Measurements from ENCODE around the gene JAGN1.

DNA sequence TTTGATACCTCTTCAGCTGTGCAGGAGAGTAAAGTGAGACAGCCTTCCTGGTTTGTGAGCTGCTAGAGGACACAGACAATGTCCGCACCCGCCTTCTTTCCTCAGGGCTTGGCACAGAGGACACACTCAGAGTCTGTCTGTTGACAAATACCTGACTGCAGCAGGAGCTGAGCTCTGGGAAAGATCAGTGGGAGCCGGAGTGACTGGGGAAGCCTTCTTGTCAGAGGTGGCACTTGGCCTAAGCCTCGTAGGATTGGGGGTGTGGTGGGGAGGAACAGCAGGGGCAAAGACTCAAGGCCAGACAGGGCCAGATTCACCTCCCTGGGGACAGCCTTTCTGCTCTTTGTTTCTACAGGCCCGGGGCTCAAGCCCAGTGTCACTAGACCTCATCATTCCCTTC is 23.2 kb downstream of the JAGN1 start:
- TF ChIP-seq, protein P1, sequence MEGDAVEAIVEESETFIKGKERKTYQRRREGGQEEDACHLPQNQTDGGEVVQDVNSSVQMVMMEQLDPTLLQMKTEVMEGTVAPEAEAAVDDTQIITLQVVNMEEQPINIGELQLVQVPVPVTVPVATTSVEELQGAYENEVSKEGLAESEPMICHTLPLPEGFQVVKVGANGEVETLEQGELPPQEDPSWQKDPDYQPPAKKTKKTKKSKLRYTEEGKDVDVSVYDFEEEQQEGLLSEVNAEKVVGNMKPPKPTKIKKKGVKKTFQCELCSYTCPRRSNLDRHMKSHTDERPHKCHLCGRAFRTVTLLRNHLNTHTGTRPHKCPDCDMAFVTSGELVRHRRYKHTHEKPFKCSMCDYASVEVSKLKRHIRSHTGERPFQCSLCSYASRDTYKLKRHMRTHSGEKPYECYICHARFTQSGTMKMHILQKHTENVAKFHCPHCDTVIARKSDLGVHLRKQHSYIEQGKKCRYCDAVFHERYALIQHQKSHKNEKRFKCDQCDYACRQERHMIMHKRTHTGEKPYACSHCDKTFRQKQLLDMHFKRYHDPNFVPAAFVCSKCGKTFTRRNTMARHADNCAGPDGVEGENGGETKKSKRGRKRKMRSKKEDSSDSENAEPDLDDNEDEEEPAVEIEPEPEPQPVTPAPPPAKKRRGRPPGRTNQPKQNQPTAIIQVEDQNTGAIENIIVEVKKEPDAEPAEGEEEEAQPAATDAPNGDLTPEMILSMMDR (IDR thresholded peaks at IDR 0.05; ENCODE audit: insufficient read depth, low read length, poor library complexity, severe bottlenecking) = no peak
- TF ChIP-seq EZH2phosphoT487 (conservative IDR thresholded peaks at IDR 0.05; ENCODE audit: low read length) = no peak
